SK-N-MC (cell line): ENCODE data around the gene BUB1B.

Experiments
- EZH2 ChIP-seq: fragments of 200-600 bp; sonication (generic); IDR thresholded peaks from one replicate; pipeline ENCODE4 v1.6.1; 2017; ENCODE audit warnings: antibody characterized with exemption
- POLR2AphosphoS5 ChIP-seq: IDR thresholded peaks from 2 replicates; pipeline ENCODE4 v1.6.1; 2012; ENCODE audit warnings: mild to moderate bottlenecking, low read depth, low read length, borderline replicate concordance

- TF ChIP-seq POLR2AphosphoS5 = no peak
- TF ChIP-seq EZH2 = no peak
These were observed 3.0 kb downstream of the BUB1B start for GRCh38 chr15:40163657-40164416.
